Measurements from ENCODE around the gene SLX4IP. TPM values are rescaled to one million over a fixed set of nuclear protein-coding genes. Genes with fewer than 3 reads are reported as not detected.
A peak's percentile ranks its signal among the peaks of the same experiment; 100 is the strongest.

The SLX4IP gene
- total RNA-seq, 1 experiment from 2014 or later = 11.1 TPM

GRCh38 chr20:10507052-10507451 is 71.9 kb downstream of the SLX4IP start:
- Histone ChIP-seq H3K9me2 (ENCODE audit: insufficient read depth) (no peaks in the 10 kb centered on the region), H3K79me2 (ENCODE audit: insufficient read depth, low read length) (peaks cover 12% of the 10 kb centered on the region; the same call in 1 of the 2 replicates), H3K4me1 (ENCODE audit: control insufficient read depth in 1 of 2, insufficient read depth in 2 of 2, low read length in 2 of 2) (peaks cover 52 to 59% of the 10 kb centered on the region in 2 experiments), H3K4me3 (replicated peaks in 1 of 2; ENCODE audit: low read depth in 1 of 2, low read length in 2 of 2) (no peak overlapping the region), H3K4me2 (ENCODE audit: low read length) (peak overlapping the region; percentile 79; the same call in 1 of the 2 replicates), H3K27ac (ENCODE audit: low read depth, low read length) (no peak overlapping the region), H2AFZ (ENCODE audit: low read depth, low read length, poor library complexity, severe bottlenecking) (no peak overlapping the region), H3K27me3 (ENCODE audit: insufficient read depth, low read length) (no peaks in the 10 kb centered on the region), H3K9me3 (ENCODE audit: control insufficient read depth in 1 of 2, insufficient read depth in 1 of 2, low read depth in 1 of 2, low read length in 2 of 2) (no peaks in the 10 kb centered on the region), H3K9ac (ENCODE audit: low read length) (no peak overlapping the region), H3K36me3 (ENCODE audit: control insufficient read depth in 1 of 2, insufficient read depth in 2 of 2, low read length in 2 of 2) (no peaks in the 10 kb centered on the region), H4K20me1 (ENCODE audit: insufficient read depth) (no peaks in the 10 kb centered on the region)
- CTCF ChIA-PET = no interaction called here
- BruUV-seq (replicated peaks) = no TSS peak
- RAD21 ChIA-PET (ENCODE audit: low non-redundant PET in 1 of 2, low total read pairs in 2 of 2, uncharacterized antibody in 2 of 2, unreplicated experiment in 2 of 2) = no interaction called here
- intact Hi-C loops (cut with micrococcal nuclease) = no loop called here
- ATAC-seq = no peak
- POLR2A ChIA-PET = no interaction called here
- DNase-seq (ENCODE audit: low read depth, low spot score) = no peak
- TF ChIP-seq, protein P1, sequence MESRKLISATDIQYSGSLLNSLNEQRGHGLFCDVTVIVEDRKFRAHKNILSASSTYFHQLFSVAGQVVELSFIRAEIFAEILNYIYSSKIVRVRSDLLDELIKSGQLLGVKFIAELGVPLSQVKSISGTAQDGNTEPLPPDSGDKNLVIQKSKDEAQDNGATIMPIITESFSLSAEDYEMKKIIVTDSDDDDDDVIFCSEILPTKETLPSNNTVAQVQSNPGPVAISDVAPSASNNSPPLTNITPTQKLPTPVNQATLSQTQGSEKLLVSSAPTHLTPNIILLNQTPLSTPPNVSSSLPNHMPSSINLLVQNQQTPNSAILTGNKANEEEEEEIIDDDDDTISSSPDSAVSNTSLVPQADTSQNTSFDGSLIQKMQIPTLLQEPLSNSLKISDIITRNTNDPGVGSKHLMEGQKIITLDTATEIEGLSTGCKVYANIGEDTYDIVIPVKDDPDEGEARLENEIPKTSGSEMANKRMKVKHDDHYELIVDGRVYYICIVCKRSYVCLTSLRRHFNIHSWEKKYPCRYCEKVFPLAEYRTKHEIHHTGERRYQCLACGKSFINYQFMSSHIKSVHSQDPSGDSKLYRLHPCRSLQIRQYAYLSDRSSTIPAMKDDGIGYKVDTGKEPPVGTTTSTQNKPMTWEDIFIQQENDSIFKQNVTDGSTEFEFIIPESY (IDR thresholded peaks at IDR 0.05; ENCODE audit: extremely low read depth, insufficient replicate concordance, low read length) = no peak
- TF ChIP-seq YY1 (IDR thresholded peaks at IDR 0.05; ENCODE audit: extremely low read depth, insufficient replicate concordance, low read depth, low read length) = no peak
- TF ChIP-seq RAD21 (IDR thresholded peaks at IDR 0.05; ENCODE audit: low read depth) = no peak
- no peak for TF ChIP-seq ATF3 (IDR thresholded peaks at IDR 0.05)

- H3K27me3 ChIP-seq (ENCODE audit: insufficient read depth, low read length) = no peaks in the 10 kb centered on the region
- H3K9ac ChIP-seq (ENCODE audit: low read length) = peak overlapping the region; percentile 60
- CTCF ChIA-PET = interaction anchor here (0.8 kb wide), 1 partner anchor 29 kb away, joined by 3 read pairs; no protein-coding TSS in a partner anchor
- BruUV-seq (replicated peaks) = no TSS peak
- H3K27ac ChIP-seq (ENCODE audit: low read depth, low read length) = peak overlapping the region; percentile 69
- H2AFZ ChIP-seq (ENCODE audit: low read depth, low read length, poor library complexity, severe bottlenecking) = no peak overlapping the region
- POLR2A ChIA-PET = interaction anchor here (1.2 kb wide), 1 partner anchor 13 kb away, joined by 3 read pairs; no protein-coding TSS in a partner anchor
- peak; percentile 93 for DNase-seq (ENCODE audit: low read depth, low spot score)
- H3K4me2 ChIP-seq (ENCODE audit: low read length) = peak overlapping the region; percentile 79
- no peaks in the 10 kb centered on the region for H3K9me2 ChIP-seq (ENCODE audit: insufficient read depth)
- intact Hi-C loops (cut with micrococcal nuclease) = no loop called here
- H3K79me2 ChIP-seq (ENCODE audit: insufficient read depth, low read length) = peaks cover 11% of the 10 kb centered on the region; the same call in 1 of the 2 replicates
- RAD21 ChIA-PET (ENCODE audit: low non-redundant PET in 1 of 2, low total read pairs in 2 of 2, uncharacterized antibody in 2 of 2, unreplicated experiment in 2 of 2) = no interaction called here
- H4K20me1 ChIP-seq (ENCODE audit: insufficient read depth) = no peaks in the 10 kb centered on the region
- peak; percentile 82 for ATAC-seq
- no peaks in the 10 kb centered on the region for H3K9me3 ChIP-seq (ENCODE audit: control insufficient read depth in 1 of 2, insufficient read depth in 1 of 2, low read depth in 1 of 2, low read length in 2 of 2)
- peaks cover 59 to 66% of the 10 kb centered on the region in 2 experiments for H3K4me1 ChIP-seq (ENCODE audit: control insufficient read depth in 1 of 2, insufficient read depth in 2 of 2, low read length in 2 of 2)
- peak overlapping the region in 1 of 2 experiments; percentile 41; a peak in 2 of 4 replicates for H3K4me3 ChIP-seq (replicated peaks in 1 of 2; ENCODE audit: low read depth in 1 of 2, low read length in 2 of 2)
- no peaks in the 10 kb centered on the region for H3K36me3 ChIP-seq (ENCODE audit: control insufficient read depth in 1 of 2, insufficient read depth in 2 of 2, low read length in 2 of 2)
- TF ChIP-seq YY1 (IDR thresholded peaks at IDR 0.05; ENCODE audit: extremely low read depth, insufficient replicate concordance, low read depth, low read length) (peak; percentile 28), CTCF (IDR thresholded peaks at IDR 0.05 in 2 of 3, conservative IDR thresholded peaks at IDR 0.05 in 1 of 3; ENCODE audit: borderline replicate concordance in 1 of 3, insufficient read depth in 1 of 3, low read depth in 2 of 3, low read length in 2 of 3) (no peak), RAD21 (IDR thresholded peaks at IDR 0.05; ENCODE audit: low read depth) (peak; percentile 3; the same call in 1 of the 2 replicates), ELF1 (IDR thresholded peaks at IDR 0.05; ENCODE audit: borderline replicate concordance, low read depth) (no peak), ZNF274 (IDR thresholded peaks at IDR 0.05; ENCODE audit: low read depth, low read length) (no peak), POLR2AphosphoS5 (IDR thresholded peaks at IDR 0.05; ENCODE audit: low read depth, low read length) (peak; percentile 66), CBX3 (IDR thresholded peaks at IDR 0.05; ENCODE audit: low read depth) (peak; percentile 81), SRF (IDR thresholded peaks at IDR 0.05; ENCODE audit: low read depth) (peak; percentile 68), FOSL1 (IDR thresholded peaks at IDR 0.05; ENCODE audit: low read depth) (peak; percentile 72), EZH2 (IDR thresholded peaks at IDR 0.05) (no peak)
- TF ChIP-seq, protein P1 (IDR thresholded peaks at IDR 0.05; ENCODE audit: extremely low read depth, insufficient replicate concordance, low read length) = no peak
These were observed 73.0 kb downstream of the SLX4IP start for GRCh38 chr20:10508060-10508459.

All from HCT116 (cell line).